Smooth muscle cell (in vitro differentiated cells): ENCODE data around the gene TAS2R8. TPM values are rescaled to one million over a fixed set of nuclear protein-coding genes. Genes with fewer than 3 reads are reported as not detected.
"Not testable (repeated sequence)": the region's sequence is repeated elsewhere in the genome, so short reads cannot be mapped to it uniquely, and the experiment has no call there.

ENCODE experiments used
- DNase-seq: peaks from one replicate; lab custom pipeline; 2025; ENCODE audit not compliant: unreplicated experiment; lab: John Stamatoyannopoulos, UW
- H2AFZ ChIP-seq: fragments of 200-600 bp; sonication (generic); 2 replicates; pipeline ENCODE4 v1.6.0; 2016; ENCODE audit warnings: antibody characterized with exemption, low read depth, mild to moderate bottlenecking
- H3F3A ChIP-seq: fragments of 200-600 bp; sonication (generic); 2 replicates; pipeline ENCODE4 v1.6.0; 2017; ENCODE audit warnings: antibody characterized with exemption, low read depth
- H3K27ac ChIP-seq: fragments of 200-600 bp; sonication (generic); 2 replicates; pipeline ENCODE4 v1.5.1; 2016; ENCODE audit warnings: low read depth, mild to moderate bottlenecking
- H3K27me3 ChIP-seq: fragments of 200-600 bp; sonication (generic); 2 replicates; pipeline ENCODE4 v1.6.1; 2016; ENCODE audit warnings: low read depth, mild to moderate bottlenecking
- H3K36me3 ChIP-seq: fragments of 200-600 bp; sonication (generic); 2 replicates; pipeline ENCODE4 v1.5.1; 2016; ENCODE audit warnings: low read depth
- H3K4me1 ChIP-seq: fragments of 200-600 bp; sonication (generic); 2 replicates; pipeline ENCODE4 v1.5.1; 2016; ENCODE audit warnings: low read depth
- H3K4me2 ChIP-seq: fragments of 200-600 bp; sonication (generic); 2 replicates; pipeline ENCODE4 v1.6.0; 2016; ENCODE audit warnings: mild to moderate bottlenecking
- H3K4me3 ChIP-seq: fragments of 200-600 bp; sonication (generic); 2 replicates; pipeline ENCODE4 v1.5.1; 2016; ENCODE audit warnings: mild to moderate bottlenecking
- H3K79me2 ChIP-seq: fragments of 200-600 bp; sonication (generic); 2 replicates; pipeline ENCODE4 v1.6.0; 2016; ENCODE audit warnings: low read depth, mild to moderate bottlenecking
- H3K9ac ChIP-seq: fragments of 200-600 bp; sonication (generic); 2 replicates; pipeline ENCODE4 v1.6.0; 2016; ENCODE audit warnings: low read depth
- H3K9me3 ChIP-seq: fragments of 200-600 bp; sonication (generic); replicated peaks from 2 replicates; pipeline ENCODE4 v1.5.1; 2016; ENCODE audit warnings: low read depth
- H4K20me1 ChIP-seq: fragments of 200-600 bp; sonication (generic); 2 replicates; pipeline ENCODE4 v1.6.0; 2016; ENCODE audit warnings: low read depth
- CTCF ChIP-seq: fragments of 200-600 bp; sonication (generic); IDR thresholded peaks from 2 replicates; pipeline ENCODE4 v1.5.1; 2017; ENCODE audit warnings: borderline replicate concordance, mild to moderate bottlenecking, antibody characterized with exemption; ENCODE audit not compliant: insufficient read depth, poor library complexity, severe bottlenecking
- WGBS: methylation state at CpG from one replicate; pipeline ENCODE4 v1.1.7; 2016; ENCODE audit warnings: low lambda C conversion rate; 5-methylcytosine and 5-hydroxymethylcytosine counted together
- polyA plus RNA-seq: library from polyadenylated mRNA; unstranded; fragments of >200 nt; fragmentation: Nextera tagmentation; extraction: Ambion mirVana; gene quantifications from 2 replicates; pipeline ENCODE4 v1.2.1, GENCODE V29; 2016
- total RNA-seq: library from RNA; depleted of rRNA; stranded (reverse); fragments of >200 nt; gene quantifications from 2 replicates; pipeline ENCODE4 v1.2.3, GENCODE V29; 2014

Gene TAS2R8
- total and polyA plus RNA-seq, 2 experiments from 2014 or later, result 0.90 TPM; not detected in 1

DNA sequence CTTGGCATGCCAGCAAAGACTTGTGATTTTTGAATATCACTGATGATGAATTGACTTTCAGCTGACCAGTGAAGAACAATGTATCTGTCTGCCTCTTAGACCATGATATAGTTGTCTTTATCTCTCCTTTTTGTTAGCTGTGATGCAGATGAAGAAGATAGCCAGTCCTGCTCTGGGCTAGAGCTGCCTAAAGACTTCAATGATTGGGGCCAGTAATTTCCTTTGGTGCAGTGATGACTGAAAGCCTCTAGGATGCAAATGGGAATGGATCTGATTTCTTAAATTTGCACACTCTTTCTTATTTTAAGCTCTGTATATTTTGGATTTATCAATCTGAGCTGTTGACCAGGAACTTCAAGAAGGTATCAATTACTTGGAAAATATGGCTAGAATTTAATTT, 3.0 kb upstream of the TAS2R8 start, which contains the start of gene TAS2R9:
TSS of gene TAS2R9 (minus strand) at position 101 of the 400 bp plus-strand sequence. CDS start at position 8, 93 bp downstream.
- Histone ChIP-seq H3K4me3 (no peak within 1 kb of the TSS), H3K36me3 (no peaks in the 10 kb centered on the region), H2AFZ (no peak within 1 kb of the TSS), H3K9me3 (no peaks in the 10 kb centered on the region), H3K79me2 (no peaks in the 10 kb centered on the region), H3K27me3 (no peaks in the 10 kb centered on the region), H3K9ac (no peak within 1 kb of the TSS), H3F3A (no peaks in the 10 kb centered on the region), H3K4me1 (no peaks in the 10 kb centered on the region), H3K4me2 (no peak within 1 kb of the TSS), H3K27ac (no peak within 1 kb of the TSS), H4K20me1 (no peaks in the 10 kb centered on the region)
- TF ChIP-seq CTCF, result no peak
- no peak for DNase-seq

DNA sequence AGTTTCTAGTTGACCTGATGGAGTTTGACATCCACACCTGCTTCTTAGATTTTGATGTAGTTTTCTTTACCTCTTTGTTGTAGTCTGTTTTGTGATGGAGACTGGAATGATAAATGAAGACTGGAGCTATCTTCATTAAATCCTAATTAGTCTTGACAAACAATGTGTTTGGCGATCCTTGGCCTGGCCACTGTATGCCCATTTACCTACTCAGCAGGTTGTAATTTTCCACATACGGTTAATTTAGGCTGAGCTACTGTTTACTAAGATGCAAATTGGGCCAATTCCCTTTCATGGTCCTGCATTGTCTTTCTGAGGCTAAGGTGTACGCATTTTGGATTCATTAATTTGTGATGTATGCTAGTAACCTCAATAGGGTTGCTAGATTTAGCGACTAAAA, 4.5 kb downstream of the TAS2R8 start, which contains the start of gene TAS2R7:
TSS of gene TAS2R7 (minus strand) at position 41 of the 400 bp plus-strand sequence. CDS start 57 bp downstream, outside the sequence.
- Histone ChIP-seq H3K4me2 (no peak within 1 kb of the TSS), H3K36me3 (no peaks in the 10 kb centered on the region), H3K4me3 (no peak within 1 kb of the TSS), H2AFZ (no peak within 1 kb of the TSS), H3K4me1 (peaks cover 12% of the 10 kb centered on the region), H3K79me2 (no peaks in the 10 kb centered on the region), H4K20me1 (no peaks in the 10 kb centered on the region), H3K27ac (no peak within 1 kb of the TSS), H3K27me3 (no peaks in the 10 kb centered on the region), H3K9ac (no peak within 1 kb of the TSS), H3K9me3 (no peaks in the 10 kb centered on the region), H3F3A (no peaks in the 10 kb centered on the region)
- DNase-seq, result no peak
- TF ChIP-seq CTCF, result no peak
- WGBS, result 69% methylated on average over 4 of the region's 4 CpGs

- Histone ChIP-seq H3K9ac (no peak overlapping the region), H3K36me3 (no peaks in the 10 kb centered on the region), H3K27me3 (no peaks in the 10 kb centered on the region), H4K20me1 (no peaks in the 10 kb centered on the region), H3K9me3 (no peaks in the 10 kb centered on the region), H3K27ac (no peak overlapping the region), H3K4me3 (no peak overlapping the region), H3K4me1 (peaks cover 12% of the 10 kb centered on the region), H3K79me2 (no peaks in the 10 kb centered on the region), H3F3A (no peaks in the 10 kb centered on the region), H3K4me2 (no peak overlapping the region), H2AFZ (no peak overlapping the region)
- WGBS, result 78% methylated on average over 5 of the region's 5 CpGs
- no peak for TF ChIP-seq CTCF
- DNase-seq, result no peak
Measured at GRCh38 chr12:10801741-10802140, 5.3 kb downstream of the TAS2R8 start.

DNA sequence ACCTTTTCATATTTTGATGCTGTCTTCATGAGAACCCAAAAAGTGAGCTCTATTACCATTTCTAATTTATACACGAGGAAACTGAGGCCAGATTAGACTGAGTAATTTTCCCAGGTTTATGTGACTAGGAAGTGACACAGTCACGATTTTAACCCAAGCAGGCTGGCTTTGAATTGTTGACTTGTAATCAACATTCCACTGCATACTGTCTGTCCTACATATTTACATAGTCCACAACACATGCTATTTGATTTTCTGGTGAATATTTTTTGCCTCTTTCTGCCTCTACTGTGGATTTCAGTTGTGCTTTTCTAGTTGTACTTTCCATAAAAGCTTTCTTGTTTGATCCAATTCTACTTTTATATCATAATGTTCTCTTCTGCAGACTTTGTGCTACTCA, 12.9 kb downstream of the TAS2R8 start:
- Histone ChIP-seq H3K79me2 (no peaks in the 10 kb centered on the region), H3K9ac (no peak overlapping the region), H4K20me1 (no peaks in the 10 kb centered on the region), H3K4me3 (no peak overlapping the region), H2AFZ (no peak overlapping the region), H3K27ac (no peak overlapping the region), H3F3A (no peaks in the 10 kb centered on the region), H3K36me3 (no peaks in the 10 kb centered on the region), H3K9me3 (no peaks in the 10 kb centered on the region), H3K4me2 (no peak overlapping the region), H3K4me1 (no peaks in the 10 kb centered on the region), H3K27me3 (no peaks in the 10 kb centered on the region)
- no peak for DNase-seq
- TF ChIP-seq CTCF, result no peak
- WGBS, result 67% methylated on average over 2 of the region's 2 CpGs

DNA sequence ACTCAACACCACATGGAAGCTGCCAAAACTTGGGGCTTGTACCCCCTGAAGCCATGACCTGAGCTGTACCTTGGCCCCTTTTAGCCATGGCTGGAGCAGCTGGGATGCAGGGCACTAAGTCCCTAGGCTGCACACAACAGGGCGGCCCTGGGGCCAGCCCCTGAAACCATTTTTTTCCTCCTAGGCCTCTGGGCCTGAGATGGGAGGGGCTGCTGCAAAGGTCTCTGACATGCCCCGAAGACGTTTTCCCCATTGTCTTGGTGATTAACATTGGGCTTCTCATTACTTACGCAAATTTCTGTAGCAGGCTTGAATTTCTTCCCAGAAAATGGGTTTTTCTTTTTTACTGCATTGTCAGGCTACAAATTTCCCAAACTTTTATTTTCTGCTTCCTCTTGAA, 15.3 kb downstream of the TAS2R8 start:
- H4K20me1 ChIP-seq, H3K27me3 ChIP-seq, H3K4me2 ChIP-seq, DNase-seq, H3K27ac ChIP-seq, H3K36me3 ChIP-seq, H3K4me3 ChIP-seq, H2AFZ ChIP-seq, H3K4me1 ChIP-seq, H3K9me3 ChIP-seq, H3K79me2 ChIP-seq, H3F3A ChIP-seq, H3K9ac ChIP-seq: not testable (repeated sequence)
- 77% methylated on average over 4 of the region's 4 CpGs for WGBS
